Adrenal gland (tissue), 5 donors: ENCODE results near the gene TSC22D2.

ENCODE experiments used
- CTCF ChIP-seq, 6 experiments: fragments of 450-650 bp in 4 of 6; fragments of 200-600 bp in 2 of 6; sonication (generic) in 1 of 6; IDR thresholded peaks; 1 replicate in 5 of 6; 2 replicates in 1 of 6; pipeline versions ENCODE4 v1.5.1 to v1.8.0; 2016 to 2021; ENCODE audit warnings: antibody characterized with exemption in 6 of 6, mild to moderate bottlenecking in 2 of 6, moderate library complexity in 1 of 6
- POLR2A ChIP-seq, 2 donors: fragments of 450-650 bp; IDR thresholded peaks; one replicate each; pipeline ENCODE4 v1.6.1; 2017; ENCODE audit warnings: antibody characterized with exemption in 2 of 2, mild to moderate bottlenecking in 2 of 2, moderate library complexity in 1 of 2
- donor health status: DM: no; HTN: no; CAD: no.

- TF ChIP-seq CTCF (IDR thresholded peaks at IDR 0.05) (no peak), POLR2A (IDR thresholded peaks at IDR 0.05) (no peak)
These were observed 100.3 kb downstream of the TSC22D2 start for GRCh38 chr3:150508401-150508800.
